Liver (tissue), 9 donors: ENCODE measurements around the gene UBC. TPM values are rescaled to one million over a fixed set of nuclear protein-coding genes. Genes with fewer than 3 reads are reported as not detected.
"Not testable (repeated sequence)": the region's sequence is repeated elsewhere in the genome, so short reads cannot be mapped to it uniquely, and the experiment has no call there.

Source experiments
- DNase-seq: peaks from one replicate; pipeline ENCODE4 v3.0.0-alpha.2; 2017; ENCODE audit warnings: low spot score
- H3K27ac ChIP-seq, 2 donors: one replicate each; pipeline ENCODE4 v1.7.0; 2013; ENCODE audit warnings: inconsistent platforms in 2 of 2, low read length in 2 of 2, control low read depth in 1 of 2, low read depth in 1 of 2, mild to moderate bottlenecking in 1 of 2
- H3K27me3 ChIP-seq, 4 donors: one replicate each; pipeline versions ENCODE4 v1.6.1 to v1.7.0; 2013; ENCODE audit warnings: low read length in 3 of 4, inconsistent platforms in 1 of 4, mild to moderate bottlenecking in 1 of 4, moderate library complexity in 1 of 4; ENCODE audit not compliant: control insufficient read depth in 4 of 4, insufficient read depth in 4 of 4
- H3K36me3 ChIP-seq, 4 donors: one replicate each; pipeline versions ENCODE4 v1.6.1 to v1.7.0; 2013; ENCODE audit warnings: low read length in 3 of 4, mild to moderate bottlenecking in 3 of 4, low read depth in 1 of 4, moderate library complexity in 1 of 4; ENCODE audit not compliant: control insufficient read depth in 4 of 4, insufficient read depth in 3 of 4
- H3K4me1 ChIP-seq, 4 donors: one replicate each; pipeline versions ENCODE4 v1.6.1 to v1.7.0; 2013; ENCODE audit warnings: low read length in 3 of 4, mild to moderate bottlenecking in 3 of 4, moderate library complexity in 1 of 4; ENCODE audit not compliant: control insufficient read depth in 4 of 4, insufficient read depth in 4 of 4
- H3K4me3 ChIP-seq, 3 donors: one replicate each; pipeline versions ENCODE4 v1.6.1 to v1.7.0; 2013; ENCODE audit warnings: low read length in 3 of 3, control low read depth in 1 of 3, low read depth in 1 of 3, mild to moderate bottlenecking in 1 of 3
- H3K9ac ChIP-seq, 2 donors: one replicate each; pipeline ENCODE4 v1.7.0; 2013; ENCODE audit warnings: low read length in 2 of 2, mild to moderate bottlenecking in 2 of 2, moderate library complexity in 2 of 2, control low read depth in 1 of 2, low read depth in 1 of 2
- H3K9me3 ChIP-seq, 4 donors: one replicate each; pipeline versions ENCODE4 v1.6.1 to v1.7.0; 2013; ENCODE audit warnings: low read length in 3 of 4; ENCODE audit not compliant: control insufficient read depth in 4 of 4
- EGR1 ChIP-seq, 2 donors: IDR thresholded peaks; 2 replicates each; pipeline ENCODE4 v1.6.1; 2016 to 2018; ENCODE audit warnings: antibody characterized with exemption in 2 of 2, low read depth in 2 of 2
- FOXA1 ChIP-seq: IDR thresholded peaks from 2 replicates; pipeline ENCODE4 v1.6.1; 2016; ENCODE audit warnings: antibody characterized with exemption
- FOXA2 ChIP-seq: IDR thresholded peaks from 2 replicates; pipeline ENCODE4 v1.6.1; 2016; ENCODE audit warnings: antibody characterized with exemption
- GABPA ChIP-seq, 2 donors: IDR thresholded peaks in 1 of 2; conservative IDR thresholded peaks in 1 of 2; 2 replicates each; pipeline ENCODE4 v1.6.1; 2016; ENCODE audit warnings: antibody characterized with exemption in 2 of 2, mild to moderate bottlenecking in 1 of 2, moderate library complexity in 1 of 2
- HNF4A ChIP-seq, 2 donors: conservative IDR thresholded peaks; 2 replicates each; pipeline ENCODE4 v1.6.1; 2016; ENCODE audit warnings: antibody characterized with exemption in 2 of 2, mild to moderate bottlenecking in 2 of 2
- HNF4G ChIP-seq: IDR thresholded peaks from 2 replicates; pipeline ENCODE4 v1.6.1; 2016; ENCODE audit warnings: antibody characterized with exemption
- JUND ChIP-seq, 2 donors: IDR thresholded peaks; 2 replicates each; pipeline ENCODE4 v1.6.1; 2016; ENCODE audit warnings: antibody characterized with exemption in 2 of 2
- NR2F2 ChIP-seq: IDR thresholded peaks from 2 replicates; pipeline ENCODE4 v1.6.1; 2016; ENCODE audit warnings: antibody characterized with exemption
- RAD21 ChIP-seq, 2 donors: IDR thresholded peaks; 2 replicates each; pipeline ENCODE4 v1.6.1; 2016; ENCODE audit warnings: antibody characterized with exemption in 2 of 2, mild to moderate bottlenecking in 2 of 2
- RXRA ChIP-seq, 2 donors: IDR thresholded peaks; 2 replicates each; pipeline ENCODE4 v1.6.1; 2017 to 2018; ENCODE audit warnings: antibody characterized with exemption in 2 of 2, mild to moderate bottlenecking in 1 of 2
- SP1 ChIP-seq: IDR thresholded peaks from 2 replicates; pipeline ENCODE4 v1.6.1; 2018; ENCODE audit warnings: antibody characterized with exemption, mild to moderate bottlenecking
- TAF1 ChIP-seq: conservative IDR thresholded peaks from 2 replicates; pipeline ENCODE4 v1.6.1; 2016; ENCODE audit warnings: antibody characterized with exemption, mild to moderate bottlenecking
- YY1 ChIP-seq: IDR thresholded peaks from 2 replicates; pipeline ENCODE4 v1.6.1; 2016; ENCODE audit warnings: antibody characterized with exemption, mild to moderate bottlenecking
- WGBS: extraction: QIAGEN DNeasy Blood & Tissue Kit; methylation state at CpG from one replicate; pipeline ENCODE4 v1.1.7; 2013; 5-methylcytosine and 5-hydroxymethylcytosine counted together
- polyA plus RNA-seq, 2 donors: library from polyadenylated mRNA; stranded (reverse) in 1 of 2; unstranded in 1 of 2; fragments of 200-250 nt in 1 of 2; fragments of >200 nt in 1 of 2; fragmentation: Nextera tagmentation in 1 of 2; extraction: Ambion mirVana in 1 of 2; gene quantifications; one replicate each; pipeline versions ENCODE4 v1.2.1 to v1.2.3, GENCODE V29; 2013 to 2015
- total RNA-seq, 2 donors: library from RNA; depleted of rRNA; stranded (reverse); fragments of >200 nt; gene quantifications; one replicate each; pipeline ENCODE4 v1.2.3, GENCODE V29; 2014
- TF ChIP-seq, protein P1 (sequence below): IDR thresholded peaks from 2 replicates; pipeline ENCODE4 v1.6.1; 2016; ENCODE audit warnings: antibody characterized with exemption
- TF ChIP-seq, protein P2 (sequence below): IDR thresholded peaks from 2 replicates; pipeline ENCODE4 v1.6.1; 2016; ENCODE audit warnings: antibody characterized with exemption
- TF ChIP-seq, protein P3 (sequence below): IDR thresholded peaks from 2 replicates; pipeline ENCODE4 v1.6.1; 2016; ENCODE audit warnings: antibody characterized with exemption
- TF ChIP-seq, protein P4 (sequence below): IDR thresholded peaks from 2 replicates; pipeline ENCODE4 v1.6.1; 2016; ENCODE audit warnings: antibody characterized with exemption, mild to moderate bottlenecking
- TF ChIP-seq, protein P5 (sequence below): fragments of 150-350 bp; IDR thresholded peaks from 2 replicates; pipeline ENCODE4 v1.5.1; 2017; ENCODE audit warnings: improper control_type of control experiment, low read depth, low read length; ENCODE audit not compliant: missing input control
- donor health status: healthy.
- donor health status: healthy.
- donor health status: healthy.
- donor health status: healthy.
- donor health status: healthy.

The UBC gene
- total and polyA plus RNA-seq, 4 donors, result 385 to 624 (median 468) TPM

DNA sequence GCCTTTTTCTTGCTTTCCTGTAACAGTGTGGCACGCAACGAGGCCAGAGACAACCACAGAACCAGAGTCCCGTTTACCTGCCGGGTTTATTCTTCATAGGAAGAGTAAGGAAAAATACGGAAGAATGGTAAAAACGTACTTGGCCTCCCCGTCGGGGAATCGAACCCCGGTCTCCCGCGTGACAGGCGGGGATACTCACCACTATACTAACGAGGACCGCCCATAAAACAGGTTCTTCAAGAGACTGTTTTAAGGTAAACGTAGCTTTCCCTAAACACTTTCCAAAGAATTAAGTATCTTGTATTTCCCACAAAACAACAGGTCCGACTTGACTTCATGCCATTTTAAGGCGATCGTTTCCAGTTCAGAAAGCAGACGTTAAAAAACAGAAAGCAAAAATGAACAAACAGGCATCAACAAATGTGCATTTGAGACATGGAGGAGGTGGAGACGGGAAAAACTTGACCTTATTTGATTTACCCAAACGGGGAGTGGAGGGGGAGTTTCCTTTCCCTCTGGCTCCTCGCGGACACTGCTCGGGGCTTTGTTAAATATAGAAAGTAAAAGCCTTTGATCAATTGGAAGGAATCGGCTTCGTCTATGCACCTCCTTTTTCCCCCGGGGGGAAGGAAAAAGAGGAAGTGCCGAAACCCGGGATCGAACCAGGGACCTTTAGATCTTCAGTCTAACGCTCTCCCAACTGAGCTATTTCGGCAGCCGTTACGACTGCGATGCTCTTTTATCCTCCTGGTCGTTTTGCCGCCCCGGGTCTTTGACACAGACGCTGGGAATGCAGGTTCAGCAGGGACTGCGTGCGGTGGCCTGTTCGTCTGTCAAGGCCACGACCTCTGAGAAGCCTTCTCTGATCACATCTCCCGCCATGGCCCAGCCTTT lies 13.0 kb upstream of the UBC start:
- WGBS, result under 1% methylated on average over 45 of the region's 45 CpGs
- DNase-seq, result peak; percentile 99
- Histone ChIP-seq H3K36me3 (no peaks in the 10 kb centered on the region), H3K4me1 (peaks cover 0 to 8% (median 4%) of the 10 kb centered on the region in 4 donors), H3K27ac (peak overlapping the region; percentile 73 to 97), H3K9ac (peak overlapping the region; percentile 48 to 97), H3K9me3 (no peaks in the 10 kb centered on the region), H3K27me3 (no peaks in the 10 kb centered on the region), H3K4me3 (peak overlapping the region; percentile 29 to 86 (median 52))
- TF ChIP-seq NR2F2 (peak; percentile 85), SP1 (peak; percentile 24), FOXA1 (no peak), RAD21 (IDR thresholded peaks at IDR 0.05) (no peak), HNF4A (conservative IDR thresholded peaks at IDR 0.05) (peak; percentile 3 to 37), HNF4G (no peak), YY1 (peak; percentile 54), TAF1 (no peak), JUND (IDR thresholded peaks at IDR 0.05) (peak; percentile 14 to 18), RXRA (IDR thresholded peaks at IDR 0.05) (peak in 1 of 2 donors; percentile 24), FOXA2 (peak; percentile 22), GABPA (IDR thresholded peaks at IDR 0.05 in 1 of 2, conservative IDR thresholded peaks at IDR 0.05 in 1 of 2) (no peak), EGR1 (IDR thresholded peaks at IDR 0.05; ENCODE audit: low read depth in 2 of 2) (peak in 1 of 2 donors; percentile 38)
- TF ChIP-seq, protein P1, sequence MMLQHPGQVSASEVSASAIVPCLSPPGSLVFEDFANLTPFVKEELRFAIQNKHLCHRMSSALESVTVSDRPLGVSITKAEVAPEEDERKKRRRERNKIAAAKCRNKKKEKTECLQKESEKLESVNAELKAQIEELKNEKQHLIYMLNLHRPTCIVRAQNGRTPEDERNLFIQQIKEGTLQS, result peak; percentile 99
- TF ChIP-seq, protein P2, sequence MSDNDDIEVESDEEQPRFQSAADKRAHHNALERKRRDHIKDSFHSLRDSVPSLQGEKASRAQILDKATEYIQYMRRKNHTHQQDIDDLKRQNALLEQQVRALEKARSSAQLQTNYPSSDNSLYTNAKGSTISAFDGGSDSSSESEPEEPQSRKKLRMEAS, result peak; percentile 58
- TF ChIP-seq, protein P3, sequence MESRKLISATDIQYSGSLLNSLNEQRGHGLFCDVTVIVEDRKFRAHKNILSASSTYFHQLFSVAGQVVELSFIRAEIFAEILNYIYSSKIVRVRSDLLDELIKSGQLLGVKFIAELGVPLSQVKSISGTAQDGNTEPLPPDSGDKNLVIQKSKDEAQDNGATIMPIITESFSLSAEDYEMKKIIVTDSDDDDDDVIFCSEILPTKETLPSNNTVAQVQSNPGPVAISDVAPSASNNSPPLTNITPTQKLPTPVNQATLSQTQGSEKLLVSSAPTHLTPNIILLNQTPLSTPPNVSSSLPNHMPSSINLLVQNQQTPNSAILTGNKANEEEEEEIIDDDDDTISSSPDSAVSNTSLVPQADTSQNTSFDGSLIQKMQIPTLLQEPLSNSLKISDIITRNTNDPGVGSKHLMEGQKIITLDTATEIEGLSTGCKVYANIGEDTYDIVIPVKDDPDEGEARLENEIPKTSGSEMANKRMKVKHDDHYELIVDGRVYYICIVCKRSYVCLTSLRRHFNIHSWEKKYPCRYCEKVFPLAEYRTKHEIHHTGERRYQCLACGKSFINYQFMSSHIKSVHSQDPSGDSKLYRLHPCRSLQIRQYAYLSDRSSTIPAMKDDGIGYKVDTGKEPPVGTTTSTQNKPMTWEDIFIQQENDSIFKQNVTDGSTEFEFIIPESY, result no peak
- TF ChIP-seq, protein P4, sequence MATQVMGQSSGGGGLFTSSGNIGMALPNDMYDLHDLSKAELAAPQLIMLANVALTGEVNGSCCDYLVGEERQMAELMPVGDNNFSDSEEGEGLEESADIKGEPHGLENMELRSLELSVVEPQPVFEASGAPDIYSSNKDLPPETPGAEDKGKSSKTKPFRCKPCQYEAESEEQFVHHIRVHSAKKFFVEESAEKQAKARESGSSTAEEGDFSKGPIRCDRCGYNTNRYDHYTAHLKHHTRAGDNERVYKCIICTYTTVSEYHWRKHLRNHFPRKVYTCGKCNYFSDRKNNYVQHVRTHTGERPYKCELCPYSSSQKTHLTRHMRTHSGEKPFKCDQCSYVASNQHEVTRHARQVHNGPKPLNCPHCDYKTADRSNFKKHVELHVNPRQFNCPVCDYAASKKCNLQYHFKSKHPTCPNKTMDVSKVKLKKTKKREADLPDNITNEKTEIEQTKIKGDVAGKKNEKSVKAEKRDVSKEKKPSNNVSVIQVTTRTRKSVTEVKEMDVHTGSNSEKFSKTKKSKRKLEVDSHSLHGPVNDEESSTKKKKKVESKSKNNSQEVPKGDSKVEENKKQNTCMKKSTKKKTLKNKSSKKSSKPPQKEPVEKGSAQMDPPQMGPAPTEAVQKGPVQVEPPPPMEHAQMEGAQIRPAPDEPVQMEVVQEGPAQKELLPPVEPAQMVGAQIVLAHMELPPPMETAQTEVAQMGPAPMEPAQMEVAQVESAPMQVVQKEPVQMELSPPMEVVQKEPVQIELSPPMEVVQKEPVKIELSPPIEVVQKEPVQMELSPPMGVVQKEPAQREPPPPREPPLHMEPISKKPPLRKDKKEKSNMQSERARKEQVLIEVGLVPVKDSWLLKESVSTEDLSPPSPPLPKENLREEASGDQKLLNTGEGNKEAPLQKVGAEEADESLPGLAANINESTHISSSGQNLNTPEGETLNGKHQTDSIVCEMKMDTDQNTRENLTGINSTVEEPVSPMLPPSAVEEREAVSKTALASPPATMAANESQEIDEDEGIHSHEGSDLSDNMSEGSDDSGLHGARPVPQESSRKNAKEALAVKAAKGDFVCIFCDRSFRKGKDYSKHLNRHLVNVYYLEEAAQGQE, result no peak
- TF ChIP-seq, protein P5, sequence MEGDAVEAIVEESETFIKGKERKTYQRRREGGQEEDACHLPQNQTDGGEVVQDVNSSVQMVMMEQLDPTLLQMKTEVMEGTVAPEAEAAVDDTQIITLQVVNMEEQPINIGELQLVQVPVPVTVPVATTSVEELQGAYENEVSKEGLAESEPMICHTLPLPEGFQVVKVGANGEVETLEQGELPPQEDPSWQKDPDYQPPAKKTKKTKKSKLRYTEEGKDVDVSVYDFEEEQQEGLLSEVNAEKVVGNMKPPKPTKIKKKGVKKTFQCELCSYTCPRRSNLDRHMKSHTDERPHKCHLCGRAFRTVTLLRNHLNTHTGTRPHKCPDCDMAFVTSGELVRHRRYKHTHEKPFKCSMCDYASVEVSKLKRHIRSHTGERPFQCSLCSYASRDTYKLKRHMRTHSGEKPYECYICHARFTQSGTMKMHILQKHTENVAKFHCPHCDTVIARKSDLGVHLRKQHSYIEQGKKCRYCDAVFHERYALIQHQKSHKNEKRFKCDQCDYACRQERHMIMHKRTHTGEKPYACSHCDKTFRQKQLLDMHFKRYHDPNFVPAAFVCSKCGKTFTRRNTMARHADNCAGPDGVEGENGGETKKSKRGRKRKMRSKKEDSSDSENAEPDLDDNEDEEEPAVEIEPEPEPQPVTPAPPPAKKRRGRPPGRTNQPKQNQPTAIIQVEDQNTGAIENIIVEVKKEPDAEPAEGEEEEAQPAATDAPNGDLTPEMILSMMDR, result no peak

DNA sequence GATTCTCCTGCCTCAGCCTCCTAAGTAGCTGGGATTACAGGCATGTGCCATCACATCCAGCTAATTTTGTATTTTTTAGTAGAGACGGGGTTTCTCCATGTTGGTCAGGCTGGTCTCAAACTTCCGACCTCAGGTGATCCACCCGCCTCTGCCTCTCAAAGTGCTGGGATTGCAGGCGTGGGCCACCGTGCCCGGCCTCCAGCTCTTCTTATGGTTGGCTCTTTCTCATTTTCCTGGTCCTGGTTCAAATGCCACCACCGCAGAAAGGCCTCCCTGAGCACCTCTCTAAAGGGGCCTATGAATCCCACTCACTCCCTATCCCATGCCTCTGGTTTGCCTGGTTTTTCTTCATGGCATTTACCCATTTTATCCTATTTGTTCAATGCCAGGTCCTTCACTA lies 11.3 kb upstream of the UBC start:
- not testable (repeated sequence) for DNase-seq, H3K9me3 ChIP-seq, H3K4me3 ChIP-seq, H3K36me3 ChIP-seq, H3K27ac ChIP-seq, H3K4me1 ChIP-seq, H3K9ac ChIP-seq, H3K27me3 ChIP-seq
- 94% methylated on average over 7 of the region's 7 CpGs for WGBS
